Activated CD4-positive, alpha-beta T cell treated with anti-CD3 and anti-CD28 coated beads, Interleukin-2, amount 50 U/mL, for 16 hours (primary cell): ENCODE data around the gene SLC4A9.
"Not testable (repeated sequence)": the region's sequence is repeated elsewhere in the genome, so short reads cannot be mapped to it uniquely, and the experiment has no call there.

ENCODE experiments used
- DNase-seq: peaks from one replicate; pipeline ENCODE4 v3.0.0-alpha.2; 2020

SLC4A9 gene

DNA sequence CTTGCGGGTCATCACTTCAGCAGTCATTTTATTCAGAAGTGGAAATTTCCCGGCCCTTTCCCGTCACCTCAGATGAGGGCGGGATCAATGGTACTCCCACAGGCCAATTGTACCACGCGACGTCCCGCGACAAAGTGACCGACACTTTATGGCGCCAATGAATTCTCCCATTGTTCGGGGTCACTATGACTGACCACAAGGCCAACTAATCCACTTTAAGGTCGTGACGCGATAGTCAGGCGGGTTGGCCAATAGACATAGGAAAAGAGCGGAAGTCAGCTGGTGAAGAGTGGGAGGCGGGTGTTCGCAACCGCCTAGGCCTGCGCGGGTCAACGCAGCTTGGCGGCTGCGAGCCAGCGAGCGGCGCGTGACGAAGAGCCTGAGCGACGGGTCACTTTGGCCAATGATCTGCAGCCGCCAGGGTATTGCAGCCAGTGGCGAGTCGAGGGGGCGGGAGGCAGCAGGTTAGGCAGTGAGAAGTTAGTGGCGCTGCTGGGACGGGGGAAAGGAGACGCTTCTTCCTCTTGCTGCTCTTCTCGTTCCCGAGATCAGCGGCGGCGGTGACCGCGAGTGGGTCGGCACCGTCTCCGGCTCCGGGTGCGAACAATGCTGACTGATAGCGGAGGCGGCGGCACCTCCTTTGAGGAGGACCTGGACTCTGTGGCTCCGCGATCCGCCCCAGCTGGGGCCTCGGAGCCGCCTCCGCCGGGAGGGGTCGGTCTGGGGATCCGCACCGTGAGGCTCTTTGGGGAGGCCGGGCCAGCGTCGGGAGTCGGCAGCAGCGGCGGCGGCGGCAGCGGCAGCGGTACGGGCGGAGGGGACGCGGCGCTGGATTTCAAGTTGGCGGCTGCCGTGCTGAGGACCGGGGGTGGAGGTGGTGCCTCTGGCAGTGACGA lies 41.6 kb downstream of the SLC4A9 start, which contains the start of gene ANKHD1:
Gene ANKHD1 (plus strand): TSS at position 472 of the 896 bp plus-strand sequence. CDS start 135 bp downstream, at position 607.
- DNase-seq, result peak; percentile 100

- DNase-seq, result peak; percentile 37
These were observed 42.5 kb downstream of the SLC4A9 start for GRCh38 chr5:140402258-140403074.

DNA sequence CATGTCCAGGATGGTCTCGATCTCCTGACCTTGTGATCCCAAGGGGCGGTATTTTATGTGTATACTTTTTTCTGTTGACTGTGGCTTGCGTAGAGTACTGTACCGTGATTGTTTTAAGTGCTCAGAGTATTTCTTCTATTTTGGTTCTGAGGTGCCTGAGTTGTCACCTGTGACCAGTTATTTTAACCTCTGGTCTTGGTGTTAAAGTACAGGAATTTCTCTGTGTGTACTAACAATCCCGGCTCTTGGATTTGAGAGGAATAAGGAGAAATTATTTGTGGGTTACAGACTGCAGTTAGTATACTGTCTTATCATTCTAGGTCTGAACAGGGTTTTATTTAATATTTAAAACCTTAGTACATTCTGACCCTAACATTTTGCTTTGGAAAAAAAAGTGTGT lies 43.6 kb downstream of the SLC4A9 start:
- DNase-seq, result no peak

DNA sequence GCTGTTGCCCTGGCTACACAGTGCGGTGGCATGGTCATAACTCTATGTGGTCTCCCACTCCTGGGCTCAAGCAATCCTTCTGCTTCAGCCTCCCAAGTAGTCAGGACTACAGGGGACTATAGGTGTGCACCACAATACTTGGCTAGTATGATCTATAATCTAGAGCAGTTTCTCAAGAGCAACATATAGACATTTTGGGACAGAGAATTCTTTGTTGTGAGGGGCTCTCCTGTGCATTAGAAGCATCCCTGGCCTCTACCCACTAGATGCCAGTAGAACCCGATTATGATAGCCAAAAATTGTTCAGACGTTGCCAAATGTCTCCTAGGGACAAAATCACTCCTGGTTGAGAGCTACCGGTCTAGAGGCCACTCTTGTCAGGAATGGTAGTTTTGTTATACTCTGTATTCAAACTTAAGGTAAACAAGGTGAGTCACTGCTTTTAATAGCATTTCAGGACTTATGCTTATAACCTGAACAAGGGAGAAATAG lies 48.8 kb downstream of the SLC4A9 start:
- DNase-seq, result no peak

- DNase-seq, result no peak
These were observed 53.2 kb downstream of the SLC4A9 start for GRCh38 chr5:140413230-140413629.

DNA sequence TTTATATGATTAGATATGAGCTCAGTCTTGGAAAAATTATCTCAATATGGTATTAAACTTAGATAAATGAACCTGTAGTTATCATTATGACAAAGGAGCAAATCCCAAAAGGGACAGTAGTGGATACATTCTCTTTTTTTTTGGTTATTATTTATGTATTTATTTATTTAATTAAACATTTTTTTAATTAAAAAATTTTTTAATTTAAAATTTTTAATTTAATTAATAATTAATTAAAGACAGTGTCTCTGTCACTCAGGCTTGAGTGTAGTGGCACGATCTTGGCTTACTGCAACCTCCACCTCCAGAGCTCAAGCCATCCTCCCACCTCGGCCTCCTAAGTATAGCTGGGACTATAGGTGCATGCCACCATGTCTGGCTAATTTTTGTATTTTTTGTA lies 57.2 kb downstream of the SLC4A9 start:
- DNase-seq, result no peak

- no peak for DNase-seq
These were observed 59.0 kb downstream of the SLC4A9 start for GRCh38 chr5:140418862-140419520.

DNA sequence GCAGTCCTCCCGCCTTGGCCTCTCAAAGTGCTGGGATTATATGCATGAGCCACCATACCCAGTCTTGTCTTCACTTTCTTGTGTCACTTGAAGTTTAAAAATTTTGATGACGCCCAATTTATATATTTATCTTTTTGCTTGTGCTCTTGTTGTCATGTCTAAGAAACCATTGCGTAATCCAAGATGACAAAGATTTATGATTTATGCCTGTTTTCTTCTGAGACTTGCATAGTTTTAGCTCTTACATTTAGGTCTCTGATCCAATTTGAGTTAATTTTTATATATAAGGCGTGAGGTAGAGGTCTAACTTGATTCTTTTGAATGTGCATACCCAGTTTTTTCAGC lies 60.2 kb downstream of the SLC4A9 start:
- no peak for DNase-seq

DNA sequence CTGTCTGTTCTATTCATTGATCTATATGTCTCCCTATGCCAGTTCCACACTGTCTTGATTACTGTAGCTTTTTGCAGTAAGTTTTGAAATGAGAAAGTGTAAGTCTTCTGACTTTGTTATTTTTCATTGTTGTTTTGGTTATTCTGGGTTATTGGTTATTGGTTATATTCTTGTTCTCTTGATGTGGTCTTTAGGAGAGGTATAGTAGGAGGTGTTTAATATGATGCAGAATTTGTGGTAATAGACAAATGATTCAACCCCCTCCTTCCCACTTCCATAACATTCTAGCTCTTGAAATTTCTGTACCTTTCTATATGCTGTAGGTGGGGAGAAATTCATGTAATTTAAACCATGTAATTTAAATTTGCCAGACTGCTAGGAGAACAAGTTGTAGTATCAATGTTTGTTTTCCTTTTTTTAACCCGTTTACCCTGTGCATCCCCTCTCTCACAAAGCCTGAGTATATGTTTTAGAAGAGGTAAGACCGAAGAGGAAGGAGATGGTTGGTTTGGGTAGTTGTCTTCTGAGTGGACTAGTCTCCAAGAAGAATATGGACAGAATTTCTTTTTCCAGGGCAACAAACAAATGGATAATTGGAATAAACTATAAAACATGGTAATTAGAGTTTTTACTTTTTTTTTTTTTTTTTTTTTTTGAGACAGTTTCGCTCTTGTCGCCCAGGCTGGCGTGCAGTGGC lies 60.8 kb downstream of the SLC4A9 start:
- DNase-seq, result peak; percentile 5

DNA sequence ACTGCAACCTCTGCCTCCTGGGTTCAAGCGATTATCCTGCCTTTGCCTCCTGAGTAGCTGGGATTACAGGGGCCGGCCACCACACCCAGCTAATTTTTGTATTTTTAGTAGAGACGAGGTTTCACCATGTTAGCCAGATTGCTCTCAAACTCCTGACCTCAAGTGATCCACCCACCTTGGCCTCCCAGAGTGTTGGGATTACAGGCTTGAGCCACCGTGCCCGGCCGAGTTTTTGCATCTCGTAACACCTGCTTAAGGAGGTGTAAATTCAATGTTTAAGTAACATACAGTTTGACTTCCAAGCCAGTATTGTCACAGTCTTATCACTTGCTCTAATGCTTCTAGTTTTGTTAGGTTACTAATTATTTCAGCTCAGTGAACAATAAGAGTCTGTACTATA lies 61.4 kb downstream of the SLC4A9 start:
- not testable (repeated sequence) for DNase-seq

- no peak for DNase-seq
These were observed 63.6 kb downstream of the SLC4A9 start for GRCh38 chr5:140423609-140424008.

- no peak for DNase-seq
These were observed 64.1 kb downstream of the SLC4A9 start for GRCh38 chr5:140424135-140424534.
